Embryonic facial prominence (tissue), 1 donor: ENCODE results near the gene TGFB1.
"Not testable (repeated sequence)": the region's sequence is repeated elsewhere in the genome, so short reads cannot be mapped to it uniquely, and the experiment has no call there.

Experiments
- DNase-seq: peaks from one replicate; pipeline ENCODE4 v3.0.0-alpha.2; 2016; ENCODE audit errors: extremely low spot score

Gene TGFB1

DNA sequence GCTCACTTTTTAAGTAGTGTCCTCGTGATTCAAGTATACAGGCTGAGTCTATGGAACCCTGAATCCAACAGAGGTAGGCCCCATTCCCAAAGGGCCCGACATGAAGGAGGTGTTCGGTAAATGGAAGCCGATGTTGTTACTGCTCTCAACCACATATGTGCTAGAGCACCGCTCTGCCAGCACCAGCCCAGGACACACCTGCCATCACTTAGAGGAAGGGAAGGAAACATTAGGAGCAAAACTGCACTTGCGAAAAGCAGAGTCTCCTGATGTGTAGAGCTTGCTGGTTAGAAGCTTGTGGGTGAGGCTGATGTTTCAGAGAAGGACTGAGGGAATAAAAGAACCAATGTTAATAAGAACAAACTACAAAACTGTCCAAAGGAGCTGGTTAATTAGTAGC, 53.2 kb downstream of the TGFB1 start:
- no peak for DNase-seq

- no peak for DNase-seq
Observed at GRCh38 chr19:41299755-41300089, 54.0 kb downstream of the TGFB1 start.

DNA sequence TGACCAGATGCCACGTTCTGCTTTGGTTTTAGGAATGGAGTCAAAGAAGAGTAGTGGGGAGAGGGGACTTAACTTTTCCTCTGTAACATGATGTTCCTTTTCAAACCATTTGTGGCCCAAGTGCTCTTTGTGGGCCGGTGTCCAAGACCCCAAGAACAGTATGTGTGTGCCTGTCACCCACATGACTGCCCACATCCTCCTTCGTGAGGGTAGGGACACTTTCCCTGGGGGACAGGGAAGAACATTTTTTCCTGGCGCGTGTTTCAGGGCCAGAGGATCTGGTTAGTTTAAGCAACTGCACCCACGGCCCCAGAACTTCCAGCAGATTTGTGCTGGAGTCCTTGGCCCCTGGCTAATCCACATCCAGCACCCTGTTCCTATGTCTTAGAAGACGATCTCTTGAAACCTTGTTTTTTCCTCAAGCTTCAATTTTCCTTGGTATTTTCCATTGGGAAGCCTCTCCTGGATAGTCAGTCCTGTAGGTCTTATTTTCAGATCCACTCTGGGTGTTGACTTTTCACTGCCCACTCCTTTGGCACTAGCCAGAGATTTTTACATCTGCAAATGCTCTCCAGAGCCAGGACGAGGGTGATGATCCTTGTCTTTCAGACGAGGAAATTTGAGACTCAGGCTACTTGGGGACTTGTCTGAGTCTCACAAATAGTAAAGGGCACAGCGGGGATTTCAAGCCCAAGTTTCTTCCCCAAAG, 54.5 kb downstream of the TGFB1 start:
- DNase-seq, result no peak

- no peak for DNase-seq
Observed at GRCh38 chr19:41298348-41298964, 55.3 kb downstream of the TGFB1 start.

- no peak for DNase-seq
Observed at GRCh38 chr19:41297628-41298347, 55.9 kb downstream of the TGFB1 start.

DNA sequence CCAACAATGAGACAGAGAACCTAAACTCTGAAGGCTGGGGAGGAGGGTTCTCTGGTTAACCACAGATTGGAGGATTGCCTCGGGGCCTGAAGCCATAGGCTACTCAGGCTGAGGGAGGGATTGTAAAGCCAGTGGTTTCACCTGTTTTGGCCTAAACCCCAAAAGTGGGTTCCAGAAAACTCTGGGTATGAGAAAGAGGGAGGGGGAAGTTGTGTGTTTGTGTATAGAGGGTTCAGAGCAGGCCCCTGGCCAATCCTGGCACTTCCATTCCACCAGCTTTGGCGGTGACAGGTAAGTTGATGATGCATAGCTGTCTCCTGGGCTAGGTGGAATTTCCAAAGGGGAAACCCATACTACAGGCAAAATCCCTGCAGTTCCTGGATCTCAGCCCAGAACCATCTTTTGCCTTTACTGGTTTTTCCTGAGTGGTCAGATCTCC, 57.3 kb downstream of the TGFB1 start:
- no peak for DNase-seq

DNA sequence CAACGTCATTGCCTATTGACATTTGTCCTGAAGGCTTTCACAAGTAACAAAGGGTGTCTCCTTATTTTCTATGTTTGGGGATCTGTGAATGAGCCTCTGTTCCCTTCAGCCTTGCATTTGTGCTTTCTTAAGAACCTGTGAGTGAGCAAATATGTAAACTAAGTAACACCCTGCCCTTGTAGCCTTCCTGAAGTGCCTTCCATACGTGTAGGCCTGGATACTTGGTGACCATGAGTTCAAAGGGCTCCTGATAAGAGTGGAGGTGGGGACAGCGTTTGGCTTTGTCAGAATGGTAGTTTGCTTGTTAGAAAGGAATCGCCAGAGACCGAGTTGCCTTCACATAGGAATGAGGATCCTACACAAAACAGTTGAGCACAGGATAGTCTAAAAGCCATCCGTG, 58.2 kb downstream of the TGFB1 start:
- DNase-seq, result no peak

- no peak for DNase-seq
Observed at GRCh38 chr19:41294393-41294792, 59.3 kb downstream of the TGFB1 start.

- not testable (repeated sequence) for DNase-seq
Observed at GRCh38 chr19:41289814-41290213, 63.9 kb downstream of the TGFB1 start.

- no peak for DNase-seq
Observed at GRCh38 chr19:41288673-41289530, 64.8 kb downstream of the TGFB1 start.
